ENCODE data around the gene GATA5.
"Not testable (repeated sequence)": the region's sequence is repeated elsewhere in the genome, so short reads cannot be mapped to it uniquely, and the experiment has no call there.

The GATA5 gene

GRCh38 chr20:62433658-62434497 is 41.9 kb downstream of the GATA5 start:
- no peaks in the 10 kb centered on the region for H3K4me1 ChIP-seq (ENCODE audit: control insufficient read depth, insufficient read depth, low read length, poor library complexity, severe bottlenecking)
- no peak overlapping the region for H3K4me3 ChIP-seq (ENCODE audit: insufficient read depth, low read depth, low read length, poor library complexity, severe bottlenecking)
- H3K9me3 ChIP-seq (ENCODE audit: control insufficient read depth, low read length): no peaks in the 10 kb centered on the region
- no peaks in the 10 kb centered on the region for H3K36me3 ChIP-seq (ENCODE audit: control insufficient read depth, insufficient read depth, low read length)
- H3K27ac ChIP-seq (ENCODE audit: insufficient read depth, low read length, poor library complexity, severe bottlenecking): no peak overlapping the region
- H3K27me3 ChIP-seq (replicated peaks; ENCODE audit: control insufficient read depth, insufficient read depth, low read length, poor library complexity, severe bottlenecking): no peaks in the 10 kb centered on the region
- DNase-seq: no peak

GRCh38 chr20:62430866-62431447 is 44.8 kb downstream of the GATA5 start:
- H3K4me1 ChIP-seq (ENCODE audit: control insufficient read depth, insufficient read depth, low read length, poor library complexity, severe bottlenecking): no peaks in the 10 kb centered on the region
- H3K27me3 ChIP-seq (replicated peaks; ENCODE audit: control insufficient read depth, insufficient read depth, low read length, poor library complexity, severe bottlenecking): no peaks in the 10 kb centered on the region
- no peak for DNase-seq
- no peaks in the 10 kb centered on the region for H3K9me3 ChIP-seq (ENCODE audit: control insufficient read depth, low read length)
- no peaks in the 10 kb centered on the region for H3K36me3 ChIP-seq (ENCODE audit: control insufficient read depth, insufficient read depth, low read length)
- no peak overlapping the region for H3K4me3 ChIP-seq (ENCODE audit: insufficient read depth, low read depth, low read length, poor library complexity, severe bottlenecking)
- no peak overlapping the region for H3K27ac ChIP-seq (ENCODE audit: insufficient read depth, low read length, poor library complexity, severe bottlenecking)

GRCh38 chr20:62430311-62430853 is 45.4 kb downstream of the GATA5 start:
- no peak overlapping the region for H3K27ac ChIP-seq (ENCODE audit: insufficient read depth, low read length, poor library complexity, severe bottlenecking)
- H3K36me3 ChIP-seq (ENCODE audit: control insufficient read depth, insufficient read depth, low read length): no peaks in the 10 kb centered on the region
- no peaks in the 10 kb centered on the region for H3K27me3 ChIP-seq (replicated peaks; ENCODE audit: control insufficient read depth, insufficient read depth, low read length, poor library complexity, severe bottlenecking)
- no peaks in the 10 kb centered on the region for H3K9me3 ChIP-seq (ENCODE audit: control insufficient read depth, low read length)
- no peak for DNase-seq
- no peaks in the 10 kb centered on the region for H3K4me1 ChIP-seq (ENCODE audit: control insufficient read depth, insufficient read depth, low read length, poor library complexity, severe bottlenecking)
- no peak overlapping the region for H3K4me3 ChIP-seq (ENCODE audit: insufficient read depth, low read depth, low read length, poor library complexity, severe bottlenecking)

GRCh38 chr20:62429455-62430310 is 46.1 kb downstream of the GATA5 start:
- H3K4me1 ChIP-seq (ENCODE audit: control insufficient read depth, insufficient read depth, low read length, poor library complexity, severe bottlenecking): no peaks in the 10 kb centered on the region
- no peak overlapping the region for H3K4me3 ChIP-seq (ENCODE audit: insufficient read depth, low read depth, low read length, poor library complexity, severe bottlenecking)
- H3K27me3 ChIP-seq (replicated peaks; ENCODE audit: control insufficient read depth, insufficient read depth, low read length, poor library complexity, severe bottlenecking): no peaks in the 10 kb centered on the region
- DNase-seq: no peak
- H3K9me3 ChIP-seq (ENCODE audit: control insufficient read depth, low read length): no peaks in the 10 kb centered on the region
- no peaks in the 10 kb centered on the region for H3K36me3 ChIP-seq (ENCODE audit: control insufficient read depth, insufficient read depth, low read length)
- no peak overlapping the region for H3K27ac ChIP-seq (ENCODE audit: insufficient read depth, low read length, poor library complexity, severe bottlenecking)

GRCh38 chr20:62428396-62429295 is 47.1 kb downstream of the GATA5 start:
- Histone ChIP-seq H3K36me3 (ENCODE audit: control insufficient read depth, insufficient read depth, low read length) (no peaks in the 10 kb centered on the region), H3K27ac (ENCODE audit: insufficient read depth, low read length, poor library complexity, severe bottlenecking) (no peak overlapping the region), H3K9me3 (ENCODE audit: control insufficient read depth, low read length) (no peaks in the 10 kb centered on the region), H3K4me1 (ENCODE audit: control insufficient read depth, insufficient read depth, low read length, poor library complexity, severe bottlenecking) (no peaks in the 10 kb centered on the region), H3K4me3 (ENCODE audit: insufficient read depth, low read depth, low read length, poor library complexity, severe bottlenecking) (no peak overlapping the region), H3K27me3 (replicated peaks; ENCODE audit: control insufficient read depth, insufficient read depth, low read length, poor library complexity, severe bottlenecking) (no peaks in the 10 kb centered on the region)
- DNase-seq: no peak

GRCh38 chr20:62428002-62428372 is 47.8 kb downstream of the GATA5 start:
- H3K9me3 ChIP-seq (ENCODE audit: control insufficient read depth, low read length): no peaks in the 10 kb centered on the region

GRCh38 chr20:62427172-62428001 is 48.4 kb downstream of the GATA5 start, which contains the start of gene RBBP8NL:
TSS of gene RBBP8NL (minus strand) at chr20:62427539. CDS start at chr20:62419647, 7,892 bp downstream.
- Histone ChIP-seq H3K36me3 (ENCODE audit: control insufficient read depth, insufficient read depth, low read length) (no peaks in the 10 kb centered on the region), H3K4me1 (ENCODE audit: control insufficient read depth, insufficient read depth, low read length, poor library complexity, severe bottlenecking) (no peaks in the 10 kb centered on the region), H3K27ac (ENCODE audit: insufficient read depth, low read length, poor library complexity, severe bottlenecking) (no peak within 1 kb of the TSS), H3K9me3 (ENCODE audit: control insufficient read depth, low read length) (no peaks in the 10 kb centered on the region), H3K4me3 (ENCODE audit: insufficient read depth, low read depth, low read length, poor library complexity, severe bottlenecking) (no peak within 1 kb of the TSS), H3K27me3 (replicated peaks; ENCODE audit: control insufficient read depth, insufficient read depth, low read length, poor library complexity, severe bottlenecking) (no peaks in the 10 kb centered on the region)
- no peak for DNase-seq

More at GRCh38 chr20:62428002-62428372, 47.8 kb downstream of the GATA5 start:
- Histone ChIP-seq H3K36me3 (ENCODE audit: control insufficient read depth, insufficient read depth, low read length) (no peaks in the 10 kb centered on the region), H3K4me1 (ENCODE audit: control insufficient read depth, insufficient read depth, low read length, poor library complexity, severe bottlenecking) (no peaks in the 10 kb centered on the region), H3K27me3 (replicated peaks; ENCODE audit: control insufficient read depth, insufficient read depth, low read length, poor library complexity, severe bottlenecking) (no peaks in the 10 kb centered on the region), H3K27ac (ENCODE audit: insufficient read depth, low read length, poor library complexity, severe bottlenecking) (no peak overlapping the region), H3K4me3 (ENCODE audit: insufficient read depth, low read depth, low read length, poor library complexity, severe bottlenecking) (no peak overlapping the region)
- DNase-seq: no peak

- Histone ChIP-seq H3K4me1 (ENCODE audit: control insufficient read depth, insufficient read depth, low read length, poor library complexity, severe bottlenecking) (no peaks in the 10 kb centered on the region), H3K9me3 (ENCODE audit: control insufficient read depth, low read length) (no peaks in the 10 kb centered on the region), H3K4me3 (ENCODE audit: insufficient read depth, low read depth, low read length, poor library complexity, severe bottlenecking) (no peak overlapping the region), H3K27ac (ENCODE audit: insufficient read depth, low read length, poor library complexity, severe bottlenecking) (no peak overlapping the region), H3K27me3 (replicated peaks; ENCODE audit: control insufficient read depth, insufficient read depth, low read length, poor library complexity, severe bottlenecking) (no peaks in the 10 kb centered on the region), H3K36me3 (ENCODE audit: control insufficient read depth, insufficient read depth, low read length) (no peaks in the 10 kb centered on the region)
- DNase-seq: no peak
Observed at GRCh38 chr20:62426699-62427131, 49.1 kb downstream of the GATA5 start.

GRCh38 chr20:62426059-62426348 is 49.8 kb downstream of the GATA5 start:
- H3K4me3 ChIP-seq (ENCODE audit: insufficient read depth, low read depth, low read length, poor library complexity, severe bottlenecking); H3K27ac ChIP-seq (ENCODE audit: insufficient read depth, low read length, poor library complexity, severe bottlenecking); H3K27me3 ChIP-seq (replicated peaks; ENCODE audit: control insufficient read depth, insufficient read depth, low read length, poor library complexity, severe bottlenecking); DNase-seq; H3K36me3 ChIP-seq (ENCODE audit: control insufficient read depth, insufficient read depth, low read length); H3K9me3 ChIP-seq (ENCODE audit: control insufficient read depth, low read length); H3K4me1 ChIP-seq (ENCODE audit: control insufficient read depth, insufficient read depth, low read length, poor library complexity, severe bottlenecking): not testable (repeated sequence)

Measured in effector memory CD4-positive, alpha-beta T cell (primary cell).